ENCODE measurements around the gene GALNT9.

- no peak for TF ChIP-seq CTCF (IDR thresholded peaks at IDR 0.05)
- no peak for TF ChIP-seq POLR2A (IDR thresholded peaks at IDR 0.05)
These were observed 14.1 kb upstream of the GALNT9 start for GRCh38 chr12:132343294-132344004.

All from right lobe of liver (tissue), 4 donors.